Activated CD8-positive, alpha-beta T cell treated with anti-CD3 and anti-CD28 coated beads, Interleukin-2, amount 10 ng/mL, durations not matched to agents 7 days and 5 days (primary cell): ENCODE measurements around the gene LTB4R. TPM values are rescaled to one million over a fixed set of nuclear protein-coding genes. Genes with fewer than 3 reads are reported as not detected.

Experiments
- ATAC-seq: fragments of 150-1000 bp; cut with Tn5 transposase; one replicate; pipeline ENCODE4 v1.10.0; 2021; ENCODE audit warnings: moderate library complexity
- CTCF ChIA-PET: fragments of 350-600 bp; sonication (Branson Sonifier 250); formaldehyde crosslinking; loops from one replicate; lab custom pipeline; 2021; ENCODE audit warnings: antibody characterized with exemption; lab: Charles Lee
- POLR2A ChIA-PET: fragments of 350-600 bp; sonication (Branson Sonifier 250); formaldehyde crosslinking; loops from one replicate; lab custom pipeline; 2021; ENCODE audit warnings: antibody characterized with exemption; lab: Charles Lee
- DNase-seq: peaks from one replicate; pipeline ENCODE4 v3.0.0-alpha.2; 2020
- H3K27ac Mint-ChIP-seq: one replicate; pipeline ENCODE4 v1.8.0; 2021; ENCODE audit warnings: mild to moderate bottlenecking, mixed read lengths
- H3K27me3 Mint-ChIP-seq: one replicate; pipeline ENCODE4 v1.8.0; 2021; ENCODE audit warnings: low read depth, mixed read lengths
- H3K36me3 Mint-ChIP-seq: one replicate; pipeline ENCODE4 v1.8.0; 2021; ENCODE audit warnings: low read depth, mixed read lengths
- H3K4me1 Mint-ChIP-seq: one replicate; pipeline ENCODE4 v1.8.0; 2021; ENCODE audit warnings: low read depth, mixed read lengths
- H3K4me3 Mint-ChIP-seq: one replicate; pipeline ENCODE4 v1.8.0; 2021; ENCODE audit warnings: mild to moderate bottlenecking, mixed read lengths
- H3K9me3 Mint-ChIP-seq: one replicate; pipeline ENCODE4 v1.8.0; 2022; ENCODE audit warnings: mixed read lengths; ENCODE audit not compliant: insufficient read depth
- total RNA-seq, 2 experiments: library from RNA; stranded (reverse); gene quantifications; one replicate each; pipeline ENCODE4 v1.2.3, GENCODE V29; 2021

Gene LTB4R
- total RNA-seq, 2 experiments from 2014 or later = 26.9 to 28.0 TPM

DNA sequence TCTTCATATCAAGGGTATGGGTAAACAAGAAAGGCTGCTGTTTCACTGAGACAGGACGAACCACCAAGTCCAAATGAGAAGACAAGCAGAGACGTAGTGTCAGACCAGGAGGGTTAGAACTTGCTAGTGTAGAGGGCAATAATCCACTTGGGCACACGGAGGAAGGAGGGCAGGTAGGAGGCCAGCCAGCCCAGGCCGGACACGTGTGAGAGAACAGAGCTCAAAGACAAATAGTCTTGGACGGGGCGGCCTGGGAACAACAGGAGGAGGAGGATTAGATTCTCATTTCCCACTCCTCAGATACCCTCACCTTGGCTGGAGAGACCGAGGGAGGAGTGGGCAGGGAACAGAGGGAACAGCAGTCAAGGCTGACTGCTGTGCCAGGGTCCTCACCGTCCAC, 20.6 kb upstream of the LTB4R start:
- Mint-ChIP-seq H3K27me3 (no peaks in the 10 kb centered on the region), H3K9me3 (no peaks in the 10 kb centered on the region), H3K36me3 (peaks cover 57% of the 10 kb centered on the region), H3K4me1 (peaks cover 28% of the 10 kb centered on the region), H3K27ac (no peak overlapping the region), H3K4me3 (no peak overlapping the region)
- ATAC-seq (no peak), DNase-seq (no peak)
- ChIA-PET CTCF (interaction anchor here (0.6 to 26.4 kb wide), 13 partner anchors 8 to 141 kb away, joined by 3 to 801 read pairs (median 5); partner anchors contain the start of genes CIDEB, GMPR2, LTB4R and LTB4R2), POLR2A (interaction anchor here (0.9 to 2.8 kb wide), 7 partner anchors 9 to 141 kb away, joined by 3 to 12 read pairs (median 4); partner anchors contain the start of genes CHMP4A and TINF2)

GRCh38 chr14:24291446-24292117, 19.7 kb upstream of the LTB4R start:
- ChIA-PET POLR2A (interaction anchor here (0.9 kb wide), 1 partner anchor 78 kb away, joined by 4 read pairs; the partner anchor contains the start of gene CHMP4A), CTCF (interaction anchor here (0.5 to 26.4 kb wide), 8 partner anchors 12 to 140 kb away, joined by 3 to 801 read pairs (median 4); partner anchors contain the start of genes GMPR2, NEDD8, RABGGTA and TINF2)
- DNase-seq (no peak), ATAC-seq (no peak)
- no peaks in the 10 kb centered on the region for H3K9me3 Mint-ChIP-seq
- H3K4me3 Mint-ChIP-seq = no peak overlapping the region
- peaks cover 66% of the 10 kb centered on the region for H3K36me3 Mint-ChIP-seq
- peaks cover 37% of the 10 kb centered on the region for H3K4me1 Mint-ChIP-seq
- H3K27ac Mint-ChIP-seq = no peak overlapping the region
- no peaks in the 10 kb centered on the region for H3K27me3 Mint-ChIP-seq

GRCh38 chr14:24292118-24292807, 19.0 kb upstream of the LTB4R start:
- Mint-ChIP-seq H3K4me1 (peaks cover 44% of the 10 kb centered on the region), H3K4me3 (no peak overlapping the region), H3K36me3 (peaks cover 68% of the 10 kb centered on the region), H3K27ac (no peak overlapping the region), H3K9me3 (no peaks in the 10 kb centered on the region), H3K27me3 (no peaks in the 10 kb centered on the region)
- ATAC-seq (no peak), DNase-seq (no peak)
- ChIA-PET POLR2A (interaction anchor here (1.0 kb wide), 1 partner anchor 20 kb away, joined by 3 read pairs; the partner anchor contains the start of gene RABGGTA), CTCF (interaction anchor here (1.2 to 26.4 kb wide), 8 partner anchors 13 to 139 kb away, joined by 3 to 801 read pairs (median 6); partner anchors contain the start of genes GMPR2, NEDD8, RABGGTA and TINF2)

DNA sequence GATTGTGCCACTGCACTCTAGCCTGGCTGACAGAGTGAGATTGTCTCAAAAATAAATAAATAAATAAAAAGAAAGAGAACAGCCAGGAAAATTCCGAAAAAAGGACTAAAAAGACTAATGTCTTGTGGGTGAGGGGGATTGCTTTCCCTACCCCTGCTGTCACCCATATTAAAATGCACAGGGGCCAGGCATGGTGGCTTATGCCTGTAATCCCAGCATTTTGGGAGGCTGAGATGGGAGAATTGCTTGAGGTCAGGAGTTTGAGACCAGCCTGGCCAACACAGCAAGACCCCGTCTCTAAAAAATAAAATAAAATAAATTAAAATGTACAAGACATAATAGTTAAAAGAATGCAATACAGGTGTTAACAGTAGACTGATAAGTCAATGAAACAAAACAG, 17.8 kb upstream of the LTB4R start:
- POLR2A ChIA-PET = no interaction called here
- peaks cover 63% of the 10 kb centered on the region for H3K36me3 Mint-ChIP-seq
- no peaks in the 10 kb centered on the region for H3K27me3 Mint-ChIP-seq
- no peak for ATAC-seq
- CTCF ChIA-PET = interaction anchor here (0.9 to 26.4 kb wide), 6 partner anchors 14 to 51 kb away, joined by 3 to 801 read pairs (median 8); partner anchors contain the start of genes GMPR2, NEDD8, RABGGTA and TINF2
- peaks cover 46% of the 10 kb centered on the region for H3K4me1 Mint-ChIP-seq
- no peaks in the 10 kb centered on the region for H3K9me3 Mint-ChIP-seq
- DNase-seq = no peak
- no peak overlapping the region for H3K4me3 Mint-ChIP-seq
- H3K27ac Mint-ChIP-seq = no peak overlapping the region

DNA sequence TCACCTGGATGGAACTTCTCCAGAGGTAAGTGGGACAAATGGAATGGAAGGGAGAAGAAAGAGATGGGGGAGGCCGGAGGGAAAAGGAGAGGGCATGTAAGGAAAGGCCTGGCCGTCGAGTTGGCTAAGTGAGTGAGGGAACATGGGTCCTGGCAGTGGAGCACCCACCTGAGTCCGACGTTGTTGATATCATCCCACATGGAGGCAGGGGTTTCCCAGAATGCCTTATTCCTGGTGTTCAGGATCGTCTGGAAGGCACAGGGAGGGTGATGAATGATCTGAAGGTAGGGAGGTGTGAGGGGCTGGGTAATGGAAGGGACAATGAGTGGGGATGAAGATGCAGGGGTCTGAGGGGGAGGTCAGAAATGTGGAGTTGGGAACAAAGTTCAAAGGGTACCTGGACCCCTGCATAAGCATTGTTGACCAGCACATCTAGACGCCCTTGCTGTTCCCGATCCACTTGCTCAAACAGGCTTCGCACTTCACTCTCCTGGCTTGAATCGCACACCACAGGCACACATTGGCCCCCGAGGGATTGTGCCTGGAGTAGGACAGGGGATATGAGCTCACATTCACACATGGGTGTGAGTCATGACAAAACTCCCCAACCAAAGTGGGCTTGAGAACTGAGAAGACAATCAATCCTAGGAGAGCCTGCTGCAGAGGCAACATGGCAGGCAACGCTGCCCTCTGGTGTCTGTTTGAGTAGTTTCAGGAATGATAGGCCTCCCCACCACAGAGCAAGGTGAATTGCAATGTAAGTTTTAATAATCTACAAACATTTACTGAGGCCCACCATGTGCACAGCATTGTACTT, 14.8 kb upstream of the LTB4R start:
- ATAC-seq (peak; percentile 57), DNase-seq (peak; percentile 84)
- H3K27ac Mint-ChIP-seq = peak overlapping the region; percentile 89
- no peaks in the 10 kb centered on the region for H3K9me3 Mint-ChIP-seq
- ChIA-PET POLR2A (interaction anchor here (0.7 to 7.0 kb wide), 10 partner anchors 11 to 101 kb away, joined by 3 to 73 read pairs (median 4); partner anchors contain the start of genes CIDEB, LTB4R2, TINF2 and TM9SF1), CTCF (interaction anchor here (0.6 to 26.4 kb wide), 29 partner anchors 10 to 201 kb away, joined by 3 to 801 read pairs (median 5); partner anchors contain the start of genes CHMP4A, CIDEB, DCAF11 and EMC9)
- H3K36me3 Mint-ChIP-seq = peaks cover 48% of the 10 kb centered on the region
- H3K4me3 Mint-ChIP-seq = no peak overlapping the region
- H3K4me1 Mint-ChIP-seq = peaks cover 48% of the 10 kb centered on the region
- H3K27me3 Mint-ChIP-seq = no peaks in the 10 kb centered on the region

DNA sequence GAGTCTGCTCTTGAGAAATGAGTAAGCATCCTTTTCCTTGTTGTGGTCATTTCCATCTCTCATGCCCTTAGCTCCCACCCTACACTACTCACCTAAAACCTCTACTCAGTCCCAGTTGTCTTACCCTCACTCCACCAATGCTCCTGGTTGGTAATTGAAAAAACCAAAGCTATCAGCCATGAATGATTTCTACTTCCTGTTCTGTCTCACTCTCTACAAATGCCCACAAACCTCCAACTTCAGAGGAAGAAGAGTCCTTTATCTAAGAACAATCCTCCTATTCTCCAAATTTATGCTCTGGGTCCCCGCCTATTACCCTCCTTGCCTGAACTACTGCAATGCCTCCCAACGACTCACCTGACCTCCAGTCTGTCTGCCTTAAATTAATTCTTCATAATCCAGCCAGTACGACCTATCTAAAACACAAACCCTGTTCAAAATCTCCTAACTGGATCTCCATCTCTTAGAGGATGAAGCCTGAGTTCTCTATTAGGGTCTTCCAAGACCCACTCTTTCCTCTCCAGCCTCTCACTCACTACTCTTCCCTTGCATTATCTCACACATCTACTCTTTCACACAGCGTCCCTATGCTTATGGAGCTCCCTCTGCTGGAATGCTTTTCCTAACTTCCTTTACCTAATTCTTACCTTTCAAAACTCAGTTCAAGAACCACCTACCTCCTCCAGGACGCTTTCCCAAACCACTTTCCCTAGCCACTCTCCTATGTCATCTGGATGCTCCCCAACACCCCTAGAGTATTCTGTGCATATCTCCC, 13.9 kb upstream of the LTB4R start:
- no peaks in the 10 kb centered on the region for H3K9me3 Mint-ChIP-seq
- peak overlapping the region; percentile 89 for H3K27ac Mint-ChIP-seq
- POLR2A ChIA-PET = interaction anchor here (0.7 to 7.0 kb wide), 14 partner anchors 10 to 136 kb away, joined by 3 to 73 read pairs (median 4); partner anchors contain the start of genes CHMP4A, CIDEB, IRF9 and LTB4R2
- peaks cover 53% of the 10 kb centered on the region for H3K4me1 Mint-ChIP-seq
- DNase-seq (no peak), ATAC-seq (peak; percentile 3)
- peaks cover 48% of the 10 kb centered on the region for H3K36me3 Mint-ChIP-seq
- no peaks in the 10 kb centered on the region for H3K27me3 Mint-ChIP-seq
- H3K4me3 Mint-ChIP-seq = peak overlapping the region; percentile 17
- CTCF ChIA-PET = interaction anchor here (0.6 to 26.4 kb wide), 28 partner anchors 11 to 189 kb away, joined by 3 to 801 read pairs (median 5); partner anchors contain the start of genes CHMP4A, CIDEB, DCAF11 and EMC9

DNA sequence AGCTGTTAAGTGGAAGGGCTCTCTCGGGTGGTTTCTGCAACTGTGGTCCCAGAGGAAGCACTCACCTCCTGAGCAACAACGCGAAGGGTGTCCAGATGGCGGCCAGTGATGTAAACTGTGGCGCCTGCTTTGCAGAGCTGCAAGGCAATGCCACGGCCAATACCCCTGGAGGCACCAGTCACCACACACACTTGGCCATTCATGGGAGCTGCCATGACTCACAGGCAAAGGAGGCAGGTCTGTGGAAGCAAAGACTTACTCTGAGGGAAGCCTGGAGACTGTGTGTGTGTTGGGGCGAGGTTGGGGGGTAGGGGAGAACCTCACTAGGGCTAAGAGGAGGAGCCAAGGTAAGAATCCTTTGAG, 12.4 kb upstream of the LTB4R start:
- Mint-ChIP-seq H3K4me1 (peaks cover 53% of the 10 kb centered on the region), H3K9me3 (no peaks in the 10 kb centered on the region), H3K27me3 (no peaks in the 10 kb centered on the region), H3K36me3 (peaks cover 53% of the 10 kb centered on the region), H3K27ac (peak overlapping the region; percentile 91), H3K4me3 (peak overlapping the region; percentile 91)
- ATAC-seq (peak; percentile 10), DNase-seq (peak; percentile 36)
- ChIA-PET CTCF (interaction anchor here (0.9 to 26.4 kb wide), 9 partner anchors 8 to 190 kb away, joined by 3 to 801 read pairs (median 14); partner anchors contain the start of genes CHMP4A, CIDEB, GMPR2 and KHNYN), POLR2A (interaction anchor here (0.8 to 7.0 kb wide), 10 partner anchors 10 to 137 kb away, joined by 3 to 73 read pairs (median 8); partner anchors contain the start of genes CIDEB, GMPR2, IRF9 and MDP1)

GRCh38 chr14:24299255-24300191, 11.8 kb upstream of the LTB4R start, which contains the start of the genes DHRS1 and NOP9:
DHRS1 (minus strand) TSS chr14:24299780; CDS start chr14:24299106, 674 bp downstream.
NOP9 (plus strand) TSS chr14:24299850; CDS start chr14:24299955, 105 bp downstream.
- Mint-ChIP-seq H3K4me3 (peak within 1 kb of the TSS; percentile 91), H3K36me3 (peaks cover 54% of the 10 kb centered on the region)
- peak; percentile 94 for DNase-seq

More at GRCh38 chr14:24299255-24300191, 11.8 kb upstream of the LTB4R start, which contains the start of the genes DHRS1 and NOP9:
- Mint-ChIP-seq H3K27me3 (no peaks in the 10 kb centered on the region), H3K27ac (peak within 1 kb of the TSS; percentile 91), H3K9me3 (no peaks in the 10 kb centered on the region), H3K4me1 (peaks cover 53% of the 10 kb centered on the region)
- CTCF ChIA-PET = interaction anchor here (0.9 to 26.4 kb wide), 14 partner anchors 9 to 210 kb away, joined by 3 to 801 read pairs (median 6); partner anchors contain the start of genes CHMP4A, CIDEB, GMPR2 and KHNYN
- POLR2A ChIA-PET = interaction anchor here (0.7 to 7.0 kb wide), 19 partner anchors 9 to 184 kb away, joined by 3 to 73 read pairs (median 5); partner anchors contain the start of genes CHMP4A, CIDEB, GMPR2 and IRF9
- ATAC-seq = peak; percentile 83
